Neural cell (in vitro differentiated cells): ENCODE data around the gene APBB2. TPM values are rescaled to one million over a fixed set of nuclear protein-coding genes. Genes with fewer than 3 reads are reported as not detected.

Source experiments
- H2AFZ ChIP-seq: fragments of 200-600, 300-800 bp; sonication (generic), shearing (Covaris generic); 2 replicates; pipeline ENCODE4 v1.6.0; 2014; ENCODE audit warnings: low read depth, mild to moderate bottlenecking, antibody characterized with exemption, low read length, moderate library complexity
- H3F3A ChIP-seq: fragments of 200-600 bp; shearing (Covaris generic); 2 replicates; pipeline ENCODE4 v1.6.1; 2016; ENCODE audit warnings: mild to moderate bottlenecking, moderate library complexity, mixed read lengths, antibody characterized with exemption, low read length; ENCODE audit not compliant: insufficient read depth, poor library complexity, severe bottlenecking
- H3K27ac ChIP-seq: fragments of 200-600, 300-800 bp; sonication (generic), shearing (Covaris generic); 2 replicates; pipeline ENCODE4 v1.5.1; 2014; ENCODE audit warnings: mild to moderate bottlenecking, low read length, moderate library complexity
- H3K27me3 ChIP-seq: fragments of 300-800, 200-600 bp; sonication (generic), shearing (Covaris generic); 2 replicates; pipeline ENCODE4 v1.6.0; 2014; ENCODE audit warnings: mild to moderate bottlenecking, low read depth, low read length, moderate library complexity; ENCODE audit not compliant: insufficient read depth
- H3K36me3 ChIP-seq: fragments of 300-800, 200-600 bp; sonication (generic), shearing (Covaris generic); 2 replicates; pipeline ENCODE4 v1.5.1; 2014; ENCODE audit warnings: mild to moderate bottlenecking, antibody characterized with exemption, low read length, moderate library complexity; ENCODE audit not compliant: insufficient read depth
- H3K4me2 ChIP-seq: fragments of 300-800, 200-600 bp; sonication (generic), shearing (Covaris generic); 2 replicates; pipeline ENCODE4 v1.6.0; 2014; ENCODE audit warnings: mild to moderate bottlenecking, low read length
- H3K4me3 ChIP-seq: fragments of 300-800, 200-600 bp; sonication (generic), shearing (Covaris generic); 2 replicates; pipeline ENCODE4 v1.5.1; 2014; ENCODE audit warnings: mild to moderate bottlenecking, low read length, moderate library complexity
- H3K79me2 ChIP-seq: fragments of 200-600 bp; shearing (Covaris generic); replicated peaks from 2 replicates; pipeline ENCODE4 v1.6.0; 2014; ENCODE audit warnings: mild to moderate bottlenecking, low read length, moderate library complexity; ENCODE audit not compliant: insufficient read depth
- H3K9ac ChIP-seq: fragments of 300-800, 200-600 bp; sonication (generic), shearing (Covaris generic); 2 replicates; pipeline ENCODE4 v1.6.1; 2016; ENCODE audit warnings: mild to moderate bottlenecking, low read length, mixed read lengths
- H3K9me2 ChIP-seq: fragments of 200-600 bp; shearing (Covaris generic); 2 replicates; pipeline ENCODE4 v1.6.1; 2016; ENCODE audit warnings: mild to moderate bottlenecking, low read length, mixed read lengths; ENCODE audit not compliant: insufficient read depth
- H3K9me3 ChIP-seq: fragments of 200-600, 300-800 bp; sonication (generic), shearing (Covaris generic); 2 replicates; pipeline ENCODE4 v1.6.1; 2016; ENCODE audit warnings: mild to moderate bottlenecking, mixed run types, low read length, moderate library complexity, mixed read lengths
- H4K20me1 ChIP-seq: fragments of 200-600 bp; shearing (Covaris generic); 2 replicates; pipeline ENCODE4 v1.6.1; 2016; ENCODE audit warnings: mild to moderate bottlenecking, mixed run types; ENCODE audit not compliant: insufficient read depth
- EP300 ChIP-seq: fragments of 450-650 bp; conservative IDR thresholded peaks from 2 replicates; pipeline ENCODE4 v1.6.1; 2014; ENCODE audit warnings: antibody characterized with exemption, mild to moderate bottlenecking, moderate library complexity; ENCODE audit not compliant: poor library complexity, severe bottlenecking
- EZH2 ChIP-seq: fragments of 200-600, 300-800 bp; shearing (Covaris generic), sonication (generic); IDR thresholded peaks from 2 replicates; pipeline ENCODE4 v1.6.1; 2014; ENCODE audit warnings: antibody characterized with exemption, low read length, borderline replicate concordance, mild to moderate bottlenecking; ENCODE audit not compliant: insufficient read depth, poor library complexity, severe bottlenecking
- MXI1 ChIP-seq: fragments of 450-650 bp; conservative IDR thresholded peaks from 2 replicates; pipeline ENCODE4 v1.6.1; 2014; ENCODE audit warnings: antibody characterized with exemption, mild to moderate bottlenecking; ENCODE audit not compliant: poor library complexity, severe bottlenecking
- POLR2AphosphoS5 ChIP-seq: IDR thresholded peaks from 2 replicates; pipeline ENCODE4 v1.6.1; 2012
- RAD21 ChIP-seq: fragments of 450-650 bp; conservative IDR thresholded peaks from 2 replicates; pipeline ENCODE4 v1.6.1; 2014; ENCODE audit warnings: antibody characterized with exemption, mild to moderate bottlenecking, moderate library complexity
- SMC3 ChIP-seq: fragments of 450-650 bp; conservative IDR thresholded peaks from 2 replicates; pipeline ENCODE4 v1.6.1; 2014; ENCODE audit warnings: antibody characterized with exemption, mild to moderate bottlenecking, moderate library complexity; ENCODE audit not compliant: poor library complexity
- TAF1 ChIP-seq: IDR thresholded peaks from 2 replicates; pipeline ENCODE4 v1.6.1; 2012; ENCODE audit warnings: low read depth
- polyA plus RNA-seq: library from polyadenylated mRNA; depleted of rRNA; stranded (reverse); fragments of >200 nt; gene quantifications from 2 replicates; pipeline ENCODE4 v1.2.3, GENCODE V29; 2014
- small RNA-seq, 3 experiments: library from RNA; depleted of rRNA; stranded (forward); fragments of <200 nt; gene quantifications; one replicate each; pipeline ENCODE3, GENCODE V24; 2012
- TF ChIP-seq, protein P1 (sequence below): IDR thresholded peaks from 2 replicates; pipeline ENCODE4 v1.6.1; 2012; ENCODE audit warnings: borderline replicate concordance
- TF ChIP-seq, protein P2 (sequence below): fragments of 450-650 bp; IDR thresholded peaks from 2 replicates; pipeline ENCODE4 v1.5.1; 2014; ENCODE audit warnings: antibody characterized with exemption, mild to moderate bottlenecking, moderate library complexity; ENCODE audit not compliant: poor library complexity, severe bottlenecking

The APBB2 gene
- polyA plus RNA-seq, 1 donor from 2014 or later: 41.9 TPM

DNA sequence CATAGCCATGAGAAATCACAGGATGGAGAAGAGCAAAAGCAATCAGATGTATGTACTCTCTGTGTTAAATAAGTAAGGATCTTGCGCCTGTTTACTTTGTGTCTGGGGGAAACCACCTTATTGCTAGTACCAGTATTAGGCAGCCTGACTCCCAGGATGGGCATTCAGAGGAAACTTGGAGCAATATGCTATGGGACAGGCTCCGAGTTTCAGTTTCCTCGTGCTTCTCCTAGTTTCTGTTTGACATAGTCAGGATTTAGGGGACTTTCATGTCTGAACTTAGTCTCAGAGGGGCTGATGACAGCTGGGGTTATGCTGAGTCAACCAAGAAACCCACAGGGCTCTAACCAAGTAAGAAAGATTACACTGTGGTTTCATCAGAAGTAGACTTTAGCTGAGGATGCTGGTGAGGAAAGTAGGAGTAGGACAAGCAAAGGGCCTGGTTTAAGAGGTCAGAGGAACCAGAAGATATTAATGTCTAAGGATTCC, 451.1 kb downstream of the APBB2 start:
- no peak overlapping the region for H3K27ac ChIP-seq
- H3K27me3 ChIP-seq: no peaks in the 10 kb centered on the region
- H3K9ac ChIP-seq: no peak overlapping the region
- no peak overlapping the region for H3K4me3 ChIP-seq
- TF ChIP-seq EZH2: no peak
- no peak for TF ChIP-seq TAF1
- TF ChIP-seq EP300: no peak
- TF ChIP-seq MXI1: no peak
- TF ChIP-seq SMC3: no peak
- TF ChIP-seq POLR2AphosphoS5: no peak
- no peak for TF ChIP-seq RAD21
- TF ChIP-seq, protein P1, sequence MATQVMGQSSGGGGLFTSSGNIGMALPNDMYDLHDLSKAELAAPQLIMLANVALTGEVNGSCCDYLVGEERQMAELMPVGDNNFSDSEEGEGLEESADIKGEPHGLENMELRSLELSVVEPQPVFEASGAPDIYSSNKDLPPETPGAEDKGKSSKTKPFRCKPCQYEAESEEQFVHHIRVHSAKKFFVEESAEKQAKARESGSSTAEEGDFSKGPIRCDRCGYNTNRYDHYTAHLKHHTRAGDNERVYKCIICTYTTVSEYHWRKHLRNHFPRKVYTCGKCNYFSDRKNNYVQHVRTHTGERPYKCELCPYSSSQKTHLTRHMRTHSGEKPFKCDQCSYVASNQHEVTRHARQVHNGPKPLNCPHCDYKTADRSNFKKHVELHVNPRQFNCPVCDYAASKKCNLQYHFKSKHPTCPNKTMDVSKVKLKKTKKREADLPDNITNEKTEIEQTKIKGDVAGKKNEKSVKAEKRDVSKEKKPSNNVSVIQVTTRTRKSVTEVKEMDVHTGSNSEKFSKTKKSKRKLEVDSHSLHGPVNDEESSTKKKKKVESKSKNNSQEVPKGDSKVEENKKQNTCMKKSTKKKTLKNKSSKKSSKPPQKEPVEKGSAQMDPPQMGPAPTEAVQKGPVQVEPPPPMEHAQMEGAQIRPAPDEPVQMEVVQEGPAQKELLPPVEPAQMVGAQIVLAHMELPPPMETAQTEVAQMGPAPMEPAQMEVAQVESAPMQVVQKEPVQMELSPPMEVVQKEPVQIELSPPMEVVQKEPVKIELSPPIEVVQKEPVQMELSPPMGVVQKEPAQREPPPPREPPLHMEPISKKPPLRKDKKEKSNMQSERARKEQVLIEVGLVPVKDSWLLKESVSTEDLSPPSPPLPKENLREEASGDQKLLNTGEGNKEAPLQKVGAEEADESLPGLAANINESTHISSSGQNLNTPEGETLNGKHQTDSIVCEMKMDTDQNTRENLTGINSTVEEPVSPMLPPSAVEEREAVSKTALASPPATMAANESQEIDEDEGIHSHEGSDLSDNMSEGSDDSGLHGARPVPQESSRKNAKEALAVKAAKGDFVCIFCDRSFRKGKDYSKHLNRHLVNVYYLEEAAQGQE: no peak
- TF ChIP-seq, protein P2, sequence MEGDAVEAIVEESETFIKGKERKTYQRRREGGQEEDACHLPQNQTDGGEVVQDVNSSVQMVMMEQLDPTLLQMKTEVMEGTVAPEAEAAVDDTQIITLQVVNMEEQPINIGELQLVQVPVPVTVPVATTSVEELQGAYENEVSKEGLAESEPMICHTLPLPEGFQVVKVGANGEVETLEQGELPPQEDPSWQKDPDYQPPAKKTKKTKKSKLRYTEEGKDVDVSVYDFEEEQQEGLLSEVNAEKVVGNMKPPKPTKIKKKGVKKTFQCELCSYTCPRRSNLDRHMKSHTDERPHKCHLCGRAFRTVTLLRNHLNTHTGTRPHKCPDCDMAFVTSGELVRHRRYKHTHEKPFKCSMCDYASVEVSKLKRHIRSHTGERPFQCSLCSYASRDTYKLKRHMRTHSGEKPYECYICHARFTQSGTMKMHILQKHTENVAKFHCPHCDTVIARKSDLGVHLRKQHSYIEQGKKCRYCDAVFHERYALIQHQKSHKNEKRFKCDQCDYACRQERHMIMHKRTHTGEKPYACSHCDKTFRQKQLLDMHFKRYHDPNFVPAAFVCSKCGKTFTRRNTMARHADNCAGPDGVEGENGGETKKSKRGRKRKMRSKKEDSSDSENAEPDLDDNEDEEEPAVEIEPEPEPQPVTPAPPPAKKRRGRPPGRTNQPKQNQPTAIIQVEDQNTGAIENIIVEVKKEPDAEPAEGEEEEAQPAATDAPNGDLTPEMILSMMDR: no peak
- H3K9me3 ChIP-seq: no peaks in the 10 kb centered on the region
- no peaks in the 10 kb centered on the region for H3F3A ChIP-seq
- no peaks in the 10 kb centered on the region for H3K79me2 ChIP-seq
- no peaks in the 10 kb centered on the region for H4K20me1 ChIP-seq
- no peak overlapping the region for H3K4me2 ChIP-seq
- no peak overlapping the region for H2AFZ ChIP-seq
- no peaks in the 10 kb centered on the region for H3K36me3 ChIP-seq
- H3K9me2 ChIP-seq: no peaks in the 10 kb centered on the region

Small RNAs within 50 kb of the gene (small RNA-seq; reads per million reads assigned to genes)
- gene RF00019 (0 to 1.2 (median 0) reads per million in 3 experiments), gene RNA5SP160 (0 reads per million in 3 experiments), gene RNU6-1195P (0.36 to 2.9 (median 0.42) reads per million in 3 experiments), gene RNU6-836P (0 to 0.42 (median 0) reads per million in 3 experiments)

Other genes with a start within 250 kb of the APBB2 start
- 5,099 and 5,212 TPM in 2 replicates for gene UCHL1, start 42.4 kb upstream of the APBB2 start, polyA plus RNA-seq